HTR-8/SVneo (cell line): ENCODE data around the gene SCUBE1.
A peak's percentile ranks its signal among the peaks of the same experiment; 100 is the strongest.

Source experiments
- DNase-seq: peaks from one replicate; pipeline ENCODE4 v3.0.0; 2011; ENCODE audit warnings: low spot score, mixed read lengths; ENCODE audit not compliant: insufficient read length
- FAIRE-seq: peaks from 2 replicates; lab custom pipeline; 2011; peaks lifted over from hg19 to GRCh38; lab: Jason Lieb, UNC

Gene SCUBE1

DNA sequence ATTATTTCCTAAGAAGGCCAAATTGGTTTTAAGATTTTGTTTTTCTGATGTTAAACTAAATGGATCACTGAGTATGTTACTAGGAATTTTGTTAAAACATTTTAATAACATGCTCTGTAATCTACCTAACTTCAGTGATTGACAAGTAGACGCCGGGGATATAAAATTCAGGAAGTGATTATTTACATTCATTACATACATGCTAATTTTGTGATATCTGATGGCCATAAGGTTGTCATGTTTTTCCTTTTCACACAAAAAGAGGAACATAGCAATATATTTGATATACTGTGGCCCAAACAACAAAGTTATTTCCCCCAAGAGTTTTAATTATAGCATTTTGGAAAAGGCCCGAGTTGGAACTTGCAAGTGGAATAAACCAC lies 12.1 kb downstream of the SCUBE1 start:
- no peak for FAIRE-seq
- DNase-seq, result no peak

- FAIRE-seq (no peak), DNase-seq (no peak)
These were observed 12.7 kb downstream of the SCUBE1 start for GRCh38 chr22:43330178-43331068.

DNA sequence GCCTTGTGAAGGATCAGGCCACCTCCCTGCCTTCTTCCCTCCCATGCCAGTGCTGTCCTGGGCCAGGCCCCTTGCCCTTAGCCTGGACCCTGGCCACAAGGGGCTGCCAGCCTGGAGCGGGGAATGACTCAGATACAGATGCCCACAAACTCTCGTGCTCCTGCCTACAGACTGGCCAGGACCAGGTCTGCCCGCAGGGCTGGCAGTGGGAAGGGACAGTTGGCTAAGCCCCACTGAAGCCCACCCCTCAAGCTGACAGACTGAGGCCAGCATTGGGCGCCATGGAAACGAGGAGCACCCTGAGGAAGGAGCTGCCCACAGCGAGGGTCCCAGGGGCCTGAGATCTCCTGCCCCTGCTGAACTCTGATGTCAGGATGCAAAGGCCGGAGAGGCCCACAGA lies 14.1 kb downstream of the SCUBE1 start:
- DNase-seq (no peak), FAIRE-seq (no peak)

DNA sequence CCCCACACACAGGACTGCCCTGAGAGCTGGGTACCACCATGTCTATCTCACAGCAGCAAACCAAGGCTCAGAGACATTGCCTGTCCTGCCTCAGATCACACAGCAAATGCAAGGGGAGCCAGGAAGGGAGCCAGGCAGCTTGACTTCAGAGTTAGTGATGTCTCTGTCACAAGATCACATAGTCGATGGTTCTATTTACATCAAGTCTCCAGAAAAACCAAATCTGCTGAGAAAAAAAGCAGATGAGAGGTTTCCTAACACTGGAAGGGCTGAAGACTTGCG lies 16.1 kb downstream of the SCUBE1 start:
- DNase-seq (no peak), FAIRE-seq (no peak)

DNA sequence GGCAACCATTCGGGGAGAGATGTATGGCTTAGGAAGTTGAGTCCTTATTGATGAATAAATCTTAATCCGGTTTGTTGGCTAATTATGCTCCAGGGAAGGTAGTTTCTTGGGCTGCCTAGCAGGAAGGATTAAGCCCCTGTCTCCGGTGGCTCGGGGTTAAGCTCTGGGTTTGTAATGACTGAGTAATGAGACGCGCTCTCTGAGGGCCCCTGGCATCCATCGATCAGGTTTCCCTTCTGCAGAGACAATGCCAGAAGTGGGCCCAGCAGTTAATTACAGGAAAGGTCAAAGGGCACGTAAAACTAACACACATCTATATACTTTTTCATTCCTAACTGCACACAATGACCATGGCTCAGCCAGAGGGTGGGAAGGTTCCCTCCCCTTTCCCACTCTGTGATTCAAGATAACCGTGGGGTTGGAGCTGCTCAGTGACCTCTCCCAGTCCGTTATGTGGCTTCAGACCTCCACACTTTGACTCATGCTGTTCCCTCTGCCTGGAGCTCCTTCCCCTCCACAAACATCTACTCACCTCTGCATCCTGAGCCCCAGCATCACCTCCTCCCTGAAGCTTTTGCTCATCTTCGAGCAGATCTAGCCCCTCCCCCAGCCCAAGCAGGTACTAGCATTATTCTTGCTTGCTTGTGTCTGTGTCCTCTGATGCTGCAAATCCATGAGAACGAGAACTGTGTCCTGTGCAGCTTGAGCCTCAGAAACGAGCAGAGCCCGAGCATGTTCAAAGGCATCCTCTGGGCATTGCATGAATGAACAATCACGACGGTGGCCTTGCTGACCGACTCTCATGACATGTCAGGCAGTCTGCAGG lies 16.6 kb downstream of the SCUBE1 start:
- FAIRE-seq, result no peak
- DNase-seq, result no peak

- no peak for FAIRE-seq
- DNase-seq, result no peak
These were observed 18.0 kb downstream of the SCUBE1 start for GRCh38 chr22:43325176-43325575.

DNA sequence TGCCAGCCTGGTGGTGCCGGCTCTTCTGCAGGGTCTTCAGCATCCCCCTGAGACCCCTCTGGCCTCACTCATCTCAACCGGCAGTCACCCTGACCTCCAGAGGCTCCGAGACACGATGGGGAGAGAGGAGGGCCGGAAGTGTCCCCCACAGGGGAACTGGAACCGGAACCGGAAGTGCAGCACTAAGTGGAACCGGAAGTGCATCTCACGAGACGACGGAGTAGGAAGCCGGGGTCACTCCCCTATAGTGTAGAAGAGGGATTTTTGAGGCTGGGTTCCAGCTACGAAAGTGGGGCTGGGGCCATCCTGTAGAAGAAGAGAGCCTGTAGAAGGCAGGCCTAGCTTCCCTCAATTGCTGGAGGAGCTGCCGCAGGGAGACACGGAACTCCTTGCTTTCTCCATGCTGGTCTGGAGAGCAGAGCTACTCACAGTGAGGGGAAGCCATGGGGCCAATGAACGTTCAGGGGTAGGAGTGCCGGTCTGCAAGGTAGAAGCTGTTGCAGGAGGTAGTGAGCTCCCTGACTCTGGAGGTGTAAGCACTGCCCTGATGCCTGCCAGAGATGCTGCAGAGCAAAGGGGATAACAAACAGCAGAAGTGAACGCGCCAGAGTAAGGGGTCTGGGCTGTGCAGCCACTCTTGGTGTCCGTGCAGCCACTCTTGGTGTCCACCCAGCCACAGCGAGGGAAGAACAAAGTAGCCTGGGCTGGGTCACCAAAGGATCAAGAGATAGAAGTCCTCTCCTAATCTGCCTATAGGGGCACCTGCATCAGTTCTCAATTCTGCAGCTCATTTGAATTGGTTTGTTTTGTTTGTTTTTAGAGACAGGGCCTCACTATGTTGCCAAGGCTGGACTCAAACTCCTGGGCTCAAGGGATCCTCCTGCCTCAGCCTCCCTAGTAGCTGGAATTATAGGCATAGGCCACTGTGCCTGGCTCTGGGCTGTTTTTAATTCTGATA lies 21.9 kb downstream of the SCUBE1 start:
- DNase-seq (no peak), FAIRE-seq (no peak)

- FAIRE-seq, result no peak
These were observed 23.3 kb downstream of the SCUBE1 start for GRCh38 chr22:43319661-43320486.

DNA sequence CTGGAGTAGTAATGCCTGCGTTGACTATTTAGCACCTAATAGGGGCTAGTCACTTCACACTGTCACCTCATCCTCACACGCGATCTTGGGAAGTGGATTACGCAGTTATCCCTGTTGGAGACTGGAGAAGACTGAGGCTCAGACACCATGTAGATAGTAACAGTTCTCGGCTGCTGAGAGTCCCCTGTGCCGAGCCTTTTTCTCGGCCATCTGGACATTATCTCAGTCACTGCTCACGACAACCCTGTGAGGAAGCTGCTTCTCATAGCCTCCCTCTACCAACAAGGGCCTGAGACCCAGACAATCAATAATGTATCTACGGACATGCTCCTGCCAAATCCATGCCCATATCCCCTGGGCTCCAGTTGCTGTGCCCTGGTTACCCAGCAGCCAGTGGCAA lies 25.9 kb downstream of the SCUBE1 start:
- no peak for DNase-seq
- FAIRE-seq, result no peak

More at GRCh38 chr22:43319661-43320486, 23.3 kb downstream of the SCUBE1 start:
- no peak for DNase-seq

DNA sequence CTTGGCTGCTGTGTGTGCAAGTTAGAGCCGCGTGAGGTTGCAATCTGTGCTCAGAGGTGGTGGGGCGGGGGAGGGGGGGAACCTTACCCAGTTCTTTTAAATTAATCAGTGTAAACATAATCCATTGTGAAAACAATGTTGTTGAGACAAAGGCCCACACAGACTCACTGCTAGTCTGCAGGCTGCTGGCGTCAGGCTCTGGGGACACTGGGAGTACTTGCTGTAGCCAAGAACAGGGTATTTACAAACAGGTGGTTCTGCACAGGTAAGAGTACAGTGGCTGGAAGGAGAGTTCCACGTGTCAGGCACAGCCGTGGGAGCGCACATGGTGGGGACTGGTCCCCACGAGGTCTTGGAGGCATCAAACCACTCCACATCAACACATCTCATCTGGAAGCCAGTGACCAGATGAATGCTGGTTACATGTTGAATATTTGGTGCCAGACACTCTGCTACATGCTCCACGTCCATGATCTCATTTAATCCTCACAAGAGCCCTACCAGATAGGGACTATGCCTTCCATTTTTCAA lies 27.4 kb downstream of the SCUBE1 start:
- FAIRE-seq (no peak), DNase-seq (no peak)

- DNase-seq (no peak), FAIRE-seq (no peak)
These were observed 28.6 kb downstream of the SCUBE1 start for GRCh38 chr22:43314611-43315010.

GRCh38 chr22:43313890-43314474 lies 29.2 kb downstream of the SCUBE1 start:
- FAIRE-seq, result no peak
- DNase-seq, result peak; percentile 10

DNA sequence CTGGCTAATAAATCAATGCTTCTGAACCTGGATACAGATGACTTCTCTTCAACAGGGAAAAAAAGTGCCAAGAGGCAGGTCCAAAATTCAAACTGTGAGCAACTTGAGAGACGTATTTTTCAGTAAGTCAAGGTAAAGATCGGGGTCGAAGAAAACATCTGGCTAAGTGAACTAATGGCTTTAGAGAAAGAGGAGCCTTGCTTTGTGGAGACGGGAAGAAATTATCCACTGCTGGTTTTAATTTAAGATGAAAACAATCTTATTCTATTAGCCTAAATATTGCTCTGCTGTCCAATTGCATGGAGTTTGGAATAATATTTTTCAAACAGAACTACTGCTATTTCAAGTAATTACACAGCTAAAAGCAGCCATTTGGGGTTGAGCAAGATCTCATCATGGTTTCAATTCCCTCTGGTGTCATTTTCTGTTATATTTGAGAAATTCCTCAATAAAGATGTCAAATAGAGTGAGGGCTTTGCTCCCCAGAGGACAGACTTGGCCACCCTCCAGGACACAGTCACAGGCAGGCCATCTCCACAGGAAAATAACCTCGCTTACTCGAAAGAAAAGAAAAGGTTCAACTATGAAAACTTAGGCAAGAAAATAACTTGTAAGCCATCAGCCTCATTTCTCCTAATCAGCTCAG lies 29.8 kb downstream of the SCUBE1 start:
- DNase-seq (peak; percentile 18), FAIRE-seq (no peak)

- DNase-seq, result no peak
- FAIRE-seq, result no peak
These were observed 30.6 kb downstream of the SCUBE1 start for GRCh38 chr22:43312608-43313007.

DNA sequence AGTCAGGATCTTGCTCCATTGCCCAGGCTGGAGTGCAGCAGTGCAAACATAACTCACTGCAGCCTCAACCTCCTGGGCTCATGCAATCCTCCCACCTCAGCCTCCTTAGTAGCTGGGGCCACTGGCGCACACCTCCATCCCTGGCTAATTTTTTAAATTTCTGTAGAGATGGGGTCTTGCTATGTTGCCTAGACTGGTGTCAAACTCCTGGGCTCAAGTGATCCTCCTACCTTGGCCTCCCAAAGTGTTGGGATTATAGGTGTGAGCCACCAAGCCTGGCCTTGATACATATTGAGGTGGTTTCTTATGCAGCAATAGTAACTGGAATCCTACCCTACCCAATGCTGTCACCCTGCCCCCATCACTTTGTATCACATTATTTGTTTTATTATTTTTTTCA lies 32.4 kb downstream of the SCUBE1 start:
- FAIRE-seq (no peak), DNase-seq (no peak)

DNA sequence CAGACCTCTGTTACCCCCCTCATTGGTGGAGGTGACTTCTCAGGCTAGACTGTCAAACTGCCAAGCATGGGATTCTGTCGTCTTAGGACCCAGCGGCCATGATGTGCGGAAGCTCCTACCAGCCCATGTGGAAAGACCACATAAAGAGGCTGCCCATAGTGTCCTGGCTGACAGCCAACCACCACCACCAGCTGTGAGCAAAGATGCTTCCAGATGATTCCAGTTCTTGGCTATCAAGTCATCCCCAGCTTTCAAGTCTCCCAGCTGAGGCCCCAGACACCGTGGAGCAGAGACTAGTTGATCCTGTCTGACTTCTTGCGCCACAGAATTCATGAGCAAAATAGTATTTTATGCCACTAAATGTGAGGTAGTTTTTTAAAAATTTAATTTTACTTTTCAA lies 32.9 kb downstream of the SCUBE1 start:
- DNase-seq (no peak), FAIRE-seq (no peak)

DNA sequence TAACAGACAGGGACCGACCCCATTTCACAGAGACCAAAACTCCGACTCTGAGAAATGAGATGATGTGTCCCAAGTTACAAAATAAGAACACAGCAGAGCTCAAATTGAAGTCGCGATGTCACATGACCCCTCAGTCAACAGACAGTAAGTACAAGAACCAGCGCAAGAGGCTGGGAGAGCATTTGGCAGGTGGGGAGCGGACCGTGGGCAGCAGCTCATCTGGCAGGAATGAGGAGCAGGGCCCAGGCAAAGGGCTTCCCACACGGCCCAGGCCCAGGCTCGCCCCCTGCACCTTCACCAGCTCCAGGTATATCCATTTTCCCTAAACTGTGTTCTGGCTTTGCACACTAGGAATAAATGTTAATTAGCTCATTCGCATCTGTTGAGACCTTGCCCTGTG lies 34.3 kb downstream of the SCUBE1 start:
- DNase-seq (no peak), FAIRE-seq (no peak)

GRCh38 chr22:43308060-43308830 lies 34.9 kb downstream of the SCUBE1 start:
- DNase-seq, result no peak
- no peak for FAIRE-seq
